WTC11 (cell line): Measurements from ENCODE around the gene TUBA1B. TPM values are rescaled to one million over a fixed set of nuclear protein-coding genes. Genes with fewer than 3 reads are reported as not detected.

Experiments
- ATAC-seq: fragments of 200-7000 bp; cut with Tn5 transposase; 2 replicates; pipeline ENCODE4 v1.10.0; 2021; ENCODE audit warnings: mild to moderate bottlenecking, moderate library complexity
- CTCF ChIA-PET: fragments of 300-600 bp; sonication (Branson Sonifier 250); formaldehyde crosslinking; loops from one replicate; lab custom pipeline; 2021; ENCODE audit warnings: antibody characterized with exemption; lab: Charles Lee
- POLR2A ChIA-PET: fragments of 350-600 bp; sonication (Branson Sonifier 250); formaldehyde crosslinking; loops from one replicate; lab custom pipeline; 2021; ENCODE audit warnings: antibody characterized with exemption; lab: Charles Lee
- DNase-seq: peaks from one replicate; pipeline ENCODE4 v3.0.0; 2021; ENCODE audit warnings: low spot score
- H3K27ac Mint-ChIP-seq: 2 replicates; pipeline ENCODE4 v1.8.0; 2021; ENCODE audit warnings: mixed read lengths
- H3K27me3 Mint-ChIP-seq: 2 replicates; pipeline ENCODE4 v1.8.0; 2021; ENCODE audit warnings: low read depth, mild to moderate bottlenecking, moderate library complexity, mixed read lengths
- H3K36me3 Mint-ChIP-seq: 2 replicates; pipeline ENCODE4 v1.8.0; 2021; ENCODE audit warnings: mixed read lengths
- H3K4me1 Mint-ChIP-seq: 2 replicates; pipeline ENCODE4 v1.8.0; 2022; ENCODE audit warnings: mixed read lengths
- H3K4me3 Mint-ChIP-seq: 2 replicates; pipeline ENCODE4 v1.8.0; 2021; ENCODE audit warnings: mild to moderate bottlenecking, moderate library complexity, mixed read lengths
- H3K9me3 Mint-ChIP-seq: 2 replicates; pipeline ENCODE4 v1.8.0; 2021; ENCODE audit warnings: mixed read lengths
- ARID4B ChIP-seq: sonication (generic); formaldehyde crosslinking; IDR thresholded peaks from 2 replicates; pipeline ENCODE4 v1.8.0; 2023; ENCODE audit warnings: missing genetic modification reagents, mild to moderate bottlenecking, borderline replicate concordance
- ATF1 ChIP-seq: sonication (generic); formaldehyde crosslinking; IDR thresholded peaks from 2 replicates; pipeline ENCODE4 v1.8.1; 2023; ENCODE audit warnings: mild to moderate bottlenecking, moderate library complexity, missing genetic modification reagents
- CREM ChIP-seq: sonication (generic); formaldehyde crosslinking; IDR thresholded peaks from 2 replicates; pipeline ENCODE4 v1.8.1; 2022; ENCODE audit warnings: mild to moderate bottlenecking, missing genetic modification reagents, moderate library complexity
- EMX1 ChIP-seq: fragments of 250-450 bp; sonication (Bioruptor Pico); IDR thresholded peaks from 2 replicates; pipeline ENCODE4 v1.8.0; 2021; ENCODE audit warnings: mild to moderate bottlenecking
- FOXJ3 ChIP-seq: sonication (generic); formaldehyde crosslinking; IDR thresholded peaks from 2 replicates; pipeline ENCODE4 v1.9.0; 2021; ENCODE audit warnings: missing genetic modification reagents, mild to moderate bottlenecking, borderline replicate concordance
- GTF2I ChIP-seq: fragments of 250-450 bp; sonication (Bioruptor Pico); conservative IDR thresholded peaks from 2 replicates; pipeline ENCODE4 v1.4.0; 2021; ENCODE audit warnings: mild to moderate bottlenecking
- HMGA2 ChIP-seq: fragments of 250-450 bp; sonication (Bioruptor Pico); IDR thresholded peaks from 2 replicates; pipeline ENCODE4 v1.4.0; 2021; ENCODE audit warnings: mild to moderate bottlenecking, moderate library complexity
- JAZF1 ChIP-seq: fragments of 250-450 bp; sonication (Bioruptor Pico); IDR thresholded peaks from 2 replicates; pipeline ENCODE4 v1.9.0; 2021; ENCODE audit warnings: moderate library complexity, mild to moderate bottlenecking, inconsistent platforms
- STAT6 ChIP-seq: sonication (generic); formaldehyde crosslinking; conservative IDR thresholded peaks from 2 replicates; pipeline ENCODE4 v1.8.1; 2023; ENCODE audit warnings: mild to moderate bottlenecking, low read depth, missing genetic modification reagents, moderate library complexity
- ZNF232 ChIP-seq: sonication (generic); formaldehyde crosslinking; IDR thresholded peaks from 2 replicates; pipeline ENCODE4 v1.8.0; 2022; ENCODE audit warnings: mild to moderate bottlenecking, missing genetic modification reagents
- ZNF423 ChIP-seq: fragments of 250-450 bp; sonication (Bioruptor Pico); IDR thresholded peaks from 2 replicates; pipeline ENCODE4 v2.1.2; 2022; ENCODE audit warnings: mild to moderate bottlenecking, moderate library complexity
- total RNA-seq: library from RNA; stranded (reverse); gene quantifications from 3 replicates; pipeline ENCODE4 v1.2.3, GENCODE V29; 2021
- TF ChIP-seq, protein P1 (sequence below): sonication (generic); formaldehyde crosslinking; conservative IDR thresholded peaks from 2 replicates; pipeline ENCODE4 v1.8.1; 2022; ENCODE audit warnings: mild to moderate bottlenecking, missing genetic modification reagents
- TF ChIP-seq, protein P2 (sequence below): fragments of 250-450 bp; sonication (Bioruptor Pico); IDR thresholded peaks from 2 replicates; pipeline ENCODE4 v1.8.0; 2021; ENCODE audit warnings: mild to moderate bottlenecking
- TF ChIP-seq, protein P3 (sequence below): sonication (generic); formaldehyde crosslinking; IDR thresholded peaks from 2 replicates; pipeline ENCODE4 v1.8.0; 2023; ENCODE audit warnings: missing genetic modification reagents
- TF ChIP-seq, protein P4 (sequence below): sonication (generic); formaldehyde crosslinking; IDR thresholded peaks from 2 replicates; pipeline ENCODE4 v1.8.0; 2023; ENCODE audit warnings: mild to moderate bottlenecking, missing genetic modification reagents
- TF ChIP-seq, protein P5 (sequence below): fragments of 250-450 bp; sonication (Bioruptor Pico); IDR thresholded peaks from 2 replicates; pipeline ENCODE4 v1.9.0; 2021; ENCODE audit warnings: mild to moderate bottlenecking

Gene TUBA1B
- total RNA-seq, 1 experiment from 2014 or later, result 1,806 TPM

- TF ChIP-seq, protein P1, sequence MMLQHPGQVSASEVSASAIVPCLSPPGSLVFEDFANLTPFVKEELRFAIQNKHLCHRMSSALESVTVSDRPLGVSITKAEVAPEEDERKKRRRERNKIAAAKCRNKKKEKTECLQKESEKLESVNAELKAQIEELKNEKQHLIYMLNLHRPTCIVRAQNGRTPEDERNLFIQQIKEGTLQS (CRISPR knock-in tag), result no peak
- TF ChIP-seq HMGA2 (CRISPR knock-in tag) (no peak), FOXJ3 (CRISPR knock-in tag) (no peak), JAZF1 (CRISPR knock-in tag) (no peak), STAT6 (CRISPR knock-in tag) (no peak), ARID4B (no peak), GTF2I (CRISPR knock-in tag) (no peak)
- TF ChIP-seq, protein P2, sequence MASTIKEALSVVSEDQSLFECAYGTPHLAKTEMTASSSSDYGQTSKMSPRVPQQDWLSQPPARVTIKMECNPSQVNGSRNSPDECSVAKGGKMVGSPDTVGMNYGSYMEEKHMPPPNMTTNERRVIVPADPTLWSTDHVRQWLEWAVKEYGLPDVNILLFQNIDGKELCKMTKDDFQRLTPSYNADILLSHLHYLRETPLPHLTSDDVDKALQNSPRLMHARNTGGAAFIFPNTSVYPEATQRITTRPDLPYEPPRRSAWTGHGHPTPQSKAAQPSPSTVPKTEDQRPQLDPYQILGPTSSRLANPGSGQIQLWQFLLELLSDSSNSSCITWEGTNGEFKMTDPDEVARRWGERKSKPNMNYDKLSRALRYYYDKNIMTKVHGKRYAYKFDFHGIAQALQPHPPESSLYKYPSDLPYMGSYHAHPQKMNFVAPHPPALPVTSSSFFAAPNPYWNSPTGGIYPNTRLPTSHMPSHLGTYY (CRISPR knock-in tag), result no peak
These were observed 38.3 kb downstream of the TUBA1B start (continued) for GRCh38 chr12:49092816-49093406.

GRCh38 chr12:49092086-49092815, 38.9 kb downstream of the TUBA1B start:
- CTCF ChIA-PET, result interaction anchor here (0.6 to 4.6 kb wide), 36 partner anchors 9 to 266 kb away, joined by 3 to 64 read pairs (median 4); partner anchors contain the start of genes LMBR1L, PRKAG1, PRPH and RHEBL1
- Mint-ChIP-seq H3K27me3 (peaks cover 87% of the 10 kb centered on the region), H3K4me1 (peaks cover 55% of the 10 kb centered on the region)
- TF ChIP-seq CREM (CRISPR knock-in tag) (no peak), ZNF423 (no peak), EMX1 (CRISPR knock-in tag) (no peak), ZNF232 (CRISPR knock-in tag) (no peak), ATF1 (CRISPR knock-in tag) (no peak)
- TF ChIP-seq, protein P3, sequence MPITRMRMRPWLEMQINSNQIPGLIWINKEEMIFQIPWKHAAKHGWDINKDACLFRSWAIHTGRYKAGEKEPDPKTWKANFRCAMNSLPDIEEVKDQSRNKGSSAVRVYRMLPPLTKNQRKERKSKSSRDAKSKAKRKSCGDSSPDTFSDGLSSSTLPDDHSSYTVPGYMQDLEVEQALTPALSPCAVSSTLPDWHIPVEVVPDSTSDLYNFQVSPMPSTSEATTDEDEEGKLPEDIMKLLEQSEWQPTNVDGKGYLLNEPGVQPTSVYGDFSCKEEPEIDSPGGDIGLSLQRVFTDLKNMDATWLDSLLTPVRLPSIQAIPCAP (CRISPR knock-in tag), result no peak
- TF ChIP-seq, protein P4, sequence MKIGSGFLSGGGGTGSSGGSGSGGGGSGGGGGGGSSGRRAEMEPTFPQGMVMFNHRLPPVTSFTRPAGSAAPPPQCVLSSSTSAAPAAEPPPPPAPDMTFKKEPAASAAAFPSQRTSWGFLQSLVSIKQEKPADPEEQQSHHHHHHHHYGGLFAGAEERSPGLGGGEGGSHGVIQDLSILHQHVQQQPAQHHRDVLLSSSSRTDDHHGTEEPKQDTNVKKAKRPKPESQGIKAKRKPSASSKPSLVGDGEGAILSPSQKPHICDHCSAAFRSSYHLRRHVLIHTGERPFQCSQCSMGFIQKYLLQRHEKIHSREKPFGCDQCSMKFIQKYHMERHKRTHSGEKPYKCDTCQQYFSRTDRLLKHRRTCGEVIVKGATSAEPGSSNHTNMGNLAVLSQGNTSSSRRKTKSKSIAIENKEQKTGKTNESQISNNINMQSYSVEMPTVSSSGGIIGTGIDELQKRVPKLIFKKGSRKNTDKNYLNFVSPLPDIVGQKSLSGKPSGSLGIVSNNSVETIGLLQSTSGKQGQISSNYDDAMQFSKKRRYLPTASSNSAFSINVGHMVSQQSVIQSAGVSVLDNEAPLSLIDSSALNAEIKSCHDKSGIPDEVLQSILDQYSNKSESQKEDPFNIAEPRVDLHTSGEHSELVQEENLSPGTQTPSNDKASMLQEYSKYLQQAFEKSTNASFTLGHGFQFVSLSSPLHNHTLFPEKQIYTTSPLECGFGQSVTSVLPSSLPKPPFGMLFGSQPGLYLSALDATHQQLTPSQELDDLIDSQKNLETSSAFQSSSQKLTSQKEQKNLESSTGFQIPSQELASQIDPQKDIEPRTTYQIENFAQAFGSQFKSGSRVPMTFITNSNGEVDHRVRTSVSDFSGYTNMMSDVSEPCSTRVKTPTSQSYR (CRISPR knock-in tag), result no peak
- TF ChIP-seq, protein P5, sequence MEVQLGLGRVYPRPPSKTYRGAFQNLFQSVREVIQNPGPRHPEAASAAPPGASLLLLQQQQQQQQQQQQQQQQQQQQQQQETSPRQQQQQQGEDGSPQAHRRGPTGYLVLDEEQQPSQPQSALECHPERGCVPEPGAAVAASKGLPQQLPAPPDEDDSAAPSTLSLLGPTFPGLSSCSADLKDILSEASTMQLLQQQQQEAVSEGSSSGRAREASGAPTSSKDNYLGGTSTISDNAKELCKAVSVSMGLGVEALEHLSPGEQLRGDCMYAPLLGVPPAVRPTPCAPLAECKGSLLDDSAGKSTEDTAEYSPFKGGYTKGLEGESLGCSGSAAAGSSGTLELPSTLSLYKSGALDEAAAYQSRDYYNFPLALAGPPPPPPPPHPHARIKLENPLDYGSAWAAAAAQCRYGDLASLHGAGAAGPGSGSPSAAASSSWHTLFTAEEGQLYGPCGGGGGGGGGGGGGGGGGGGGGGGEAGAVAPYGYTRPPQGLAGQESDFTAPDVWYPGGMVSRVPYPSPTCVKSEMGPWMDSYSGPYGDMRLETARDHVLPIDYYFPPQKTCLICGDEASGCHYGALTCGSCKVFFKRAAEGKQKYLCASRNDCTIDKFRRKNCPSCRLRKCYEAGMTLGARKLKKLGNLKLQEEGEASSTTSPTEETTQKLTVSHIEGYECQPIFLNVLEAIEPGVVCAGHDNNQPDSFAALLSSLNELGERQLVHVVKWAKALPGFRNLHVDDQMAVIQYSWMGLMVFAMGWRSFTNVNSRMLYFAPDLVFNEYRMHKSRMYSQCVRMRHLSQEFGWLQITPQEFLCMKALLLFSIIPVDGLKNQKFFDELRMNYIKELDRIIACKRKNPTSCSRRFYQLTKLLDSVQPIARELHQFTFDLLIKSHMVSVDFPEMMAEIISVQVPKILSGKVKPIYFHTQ, result no peak

More at GRCh38 chr12:49092086-49092815, 38.9 kb downstream of the TUBA1B start:
- POLR2A ChIA-PET, result interaction anchor here (1.0 to 1.4 kb wide), 2 partner anchors 23 to 29 kb away, joined by 3 to 6 read pairs; partner anchors contain the start of gene RHEBL1
- Mint-ChIP-seq H3K36me3 (no peaks in the 10 kb centered on the region), H3K4me3 (peak overlapping the region; percentile 56), H3K9me3 (no peaks in the 10 kb centered on the region), H3K27ac (no peak overlapping the region)
- DNase-seq (peak; percentile 74), ATAC-seq (peak; percentile 30)
